ENCODE data around the gene DDX25. TPM values are rescaled to one million over a fixed set of nuclear protein-coding genes. Genes with fewer than 3 reads are reported as not detected.

DDX25 gene
- total RNA-seq, 1 experiment from 2014 or later, result 0.37 TPM

DNA sequence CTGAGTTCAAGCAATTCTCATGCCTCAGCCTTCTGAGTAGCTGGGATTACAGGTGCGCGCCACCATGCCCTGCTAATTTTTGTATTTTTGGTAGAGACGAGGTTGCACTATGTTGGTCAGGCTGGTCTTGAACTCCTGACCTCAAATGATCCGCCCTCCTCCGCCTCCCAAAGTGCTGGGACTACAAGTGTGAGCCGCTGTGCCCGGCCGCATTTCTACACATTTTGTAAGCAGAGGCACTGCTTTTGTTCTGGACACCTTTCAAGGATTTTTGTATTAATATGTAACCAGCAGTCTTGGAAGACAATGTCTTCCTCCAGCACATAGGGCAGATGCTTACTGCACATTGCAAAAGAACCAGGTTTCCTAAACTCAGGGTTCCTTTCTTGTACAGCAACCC is 30.2 kb downstream of the DDX25 start:
- 0 out of 2 replicates have a peak, but pooled peaks cover 5% of the 10 kb centered on the region for H3K27me3 ChIP-seq (ENCODE audit: insufficient read depth, low read length)
- H3K4me3 ChIP-seq (replicated peaks in 1 of 2; ENCODE audit: low read depth in 1 of 2, low read length in 2 of 2), result no peak overlapping the region
- BruUV-seq (replicated peaks), result no TSS peak
- no peak overlapping the region for H2AFZ ChIP-seq (ENCODE audit: low read depth, low read length, poor library complexity, severe bottlenecking)
- no peaks in the 10 kb centered on the region for H3K36me3 ChIP-seq (ENCODE audit: control insufficient read depth in 1 of 2, insufficient read depth in 2 of 2, low read length in 2 of 2)
- H3K27ac ChIP-seq (ENCODE audit: low read depth, low read length), result no peak overlapping the region
- no peak for DNase-seq (ENCODE audit: low read depth, low spot score)
- no peaks in the 10 kb centered on the region for H3K9me3 ChIP-seq (ENCODE audit: control insufficient read depth in 1 of 2, insufficient read depth in 1 of 2, low read depth in 1 of 2, low read length in 2 of 2)
- peaks cover 0 to 6% of the 10 kb centered on the region in 2 experiments; a peak in 2 of 4 replicates for H3K4me1 ChIP-seq (ENCODE audit: control insufficient read depth in 1 of 2, insufficient read depth in 2 of 2, low read length in 2 of 2)
- ChIA-PET RAD21 (ENCODE audit: low non-redundant PET in 1 of 2, low total read pairs in 2 of 2, uncharacterized antibody in 2 of 2, unreplicated experiment in 2 of 2) (no interaction called here), POLR2A (no interaction called here), CTCF (no interaction called here)
- no peaks in the 10 kb centered on the region for H3K79me2 ChIP-seq (ENCODE audit: insufficient read depth, low read length)
- H3K9ac ChIP-seq (ENCODE audit: low read length), result no peak overlapping the region
- H4K20me1 ChIP-seq (ENCODE audit: insufficient read depth), result no peaks in the 10 kb centered on the region
- no peak for ATAC-seq
- no peaks in the 10 kb centered on the region for H3K9me2 ChIP-seq (ENCODE audit: insufficient read depth)
- TF ChIP-seq, protein P1, sequence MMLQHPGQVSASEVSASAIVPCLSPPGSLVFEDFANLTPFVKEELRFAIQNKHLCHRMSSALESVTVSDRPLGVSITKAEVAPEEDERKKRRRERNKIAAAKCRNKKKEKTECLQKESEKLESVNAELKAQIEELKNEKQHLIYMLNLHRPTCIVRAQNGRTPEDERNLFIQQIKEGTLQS (IDR thresholded peaks at IDR 0.05), result no peak
- TF ChIP-seq, protein P2, sequence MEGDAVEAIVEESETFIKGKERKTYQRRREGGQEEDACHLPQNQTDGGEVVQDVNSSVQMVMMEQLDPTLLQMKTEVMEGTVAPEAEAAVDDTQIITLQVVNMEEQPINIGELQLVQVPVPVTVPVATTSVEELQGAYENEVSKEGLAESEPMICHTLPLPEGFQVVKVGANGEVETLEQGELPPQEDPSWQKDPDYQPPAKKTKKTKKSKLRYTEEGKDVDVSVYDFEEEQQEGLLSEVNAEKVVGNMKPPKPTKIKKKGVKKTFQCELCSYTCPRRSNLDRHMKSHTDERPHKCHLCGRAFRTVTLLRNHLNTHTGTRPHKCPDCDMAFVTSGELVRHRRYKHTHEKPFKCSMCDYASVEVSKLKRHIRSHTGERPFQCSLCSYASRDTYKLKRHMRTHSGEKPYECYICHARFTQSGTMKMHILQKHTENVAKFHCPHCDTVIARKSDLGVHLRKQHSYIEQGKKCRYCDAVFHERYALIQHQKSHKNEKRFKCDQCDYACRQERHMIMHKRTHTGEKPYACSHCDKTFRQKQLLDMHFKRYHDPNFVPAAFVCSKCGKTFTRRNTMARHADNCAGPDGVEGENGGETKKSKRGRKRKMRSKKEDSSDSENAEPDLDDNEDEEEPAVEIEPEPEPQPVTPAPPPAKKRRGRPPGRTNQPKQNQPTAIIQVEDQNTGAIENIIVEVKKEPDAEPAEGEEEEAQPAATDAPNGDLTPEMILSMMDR (IDR thresholded peaks at IDR 0.05 in 2 of 3, conservative IDR thresholded peaks at IDR 0.05 in 1 of 3; ENCODE audit: borderline replicate concordance in 1 of 3, insufficient read depth in 1 of 3, low read depth in 2 of 3, low read length in 2 of 3), result no peak
- no peak for TF ChIP-seq TCF7L2 (IDR thresholded peaks at IDR 0.05; ENCODE audit: borderline replicate concordance, extremely low read depth, insufficient read depth, insufficient read length)
- no peak for TF ChIP-seq SP1 (IDR thresholded peaks at IDR 0.05; ENCODE audit: low read depth)
- no peak for TF ChIP-seq SIN3A (IDR thresholded peaks at IDR 0.05; ENCODE audit: low read depth)
- TF ChIP-seq YY1 (IDR thresholded peaks at IDR 0.05; ENCODE audit: extremely low read depth, insufficient replicate concordance, low read depth, low read length), result no peak
- TF ChIP-seq ZNF274 (IDR thresholded peaks at IDR 0.05; ENCODE audit: low read depth, low read length), result no peak
- TF ChIP-seq, protein P3, sequence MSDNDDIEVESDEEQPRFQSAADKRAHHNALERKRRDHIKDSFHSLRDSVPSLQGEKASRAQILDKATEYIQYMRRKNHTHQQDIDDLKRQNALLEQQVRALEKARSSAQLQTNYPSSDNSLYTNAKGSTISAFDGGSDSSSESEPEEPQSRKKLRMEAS (IDR thresholded peaks at IDR 0.05), result no peak
- TF ChIP-seq RAD21 (IDR thresholded peaks at IDR 0.05; ENCODE audit: low read depth), result no peak
- no peak for TF ChIP-seq CBX3 (IDR thresholded peaks at IDR 0.05; ENCODE audit: low read depth)
- TF ChIP-seq, protein P4, sequence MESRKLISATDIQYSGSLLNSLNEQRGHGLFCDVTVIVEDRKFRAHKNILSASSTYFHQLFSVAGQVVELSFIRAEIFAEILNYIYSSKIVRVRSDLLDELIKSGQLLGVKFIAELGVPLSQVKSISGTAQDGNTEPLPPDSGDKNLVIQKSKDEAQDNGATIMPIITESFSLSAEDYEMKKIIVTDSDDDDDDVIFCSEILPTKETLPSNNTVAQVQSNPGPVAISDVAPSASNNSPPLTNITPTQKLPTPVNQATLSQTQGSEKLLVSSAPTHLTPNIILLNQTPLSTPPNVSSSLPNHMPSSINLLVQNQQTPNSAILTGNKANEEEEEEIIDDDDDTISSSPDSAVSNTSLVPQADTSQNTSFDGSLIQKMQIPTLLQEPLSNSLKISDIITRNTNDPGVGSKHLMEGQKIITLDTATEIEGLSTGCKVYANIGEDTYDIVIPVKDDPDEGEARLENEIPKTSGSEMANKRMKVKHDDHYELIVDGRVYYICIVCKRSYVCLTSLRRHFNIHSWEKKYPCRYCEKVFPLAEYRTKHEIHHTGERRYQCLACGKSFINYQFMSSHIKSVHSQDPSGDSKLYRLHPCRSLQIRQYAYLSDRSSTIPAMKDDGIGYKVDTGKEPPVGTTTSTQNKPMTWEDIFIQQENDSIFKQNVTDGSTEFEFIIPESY (IDR thresholded peaks at IDR 0.05; ENCODE audit: extremely low read depth, insufficient replicate concordance, low read length), result no peak
- TF ChIP-seq SRF (IDR thresholded peaks at IDR 0.05; ENCODE audit: low read depth), result no peak
- TF ChIP-seq ZFX (IDR thresholded peaks at IDR 0.05), result no peak
- TF ChIP-seq JUND (IDR thresholded peaks at IDR 0.05), result no peak
- TF ChIP-seq EZH2phosphoT487 (IDR thresholded peaks at IDR 0.05; ENCODE audit: borderline replicate concordance), result no peak
- intact Hi-C loops (cut with micrococcal nuclease), result no loop called here
- H3K4me2 ChIP-seq (ENCODE audit: low read length), result no peak overlapping the region
